Astrocyte (in vitro differentiated cells and primary cell): ENCODE measurements around the gene ESPNL. TPM values are rescaled to one million over a fixed set of nuclear protein-coding genes. Genes with fewer than 3 reads are reported as not detected.

Experiments
- DNase-seq: peaks from one replicate; pipeline ENCODE4 v3.0.0-alpha.2; 2010; ENCODE audit warnings: low read depth
- FAIRE-seq: peaks from 2 replicates; lab custom pipeline; 2011; peaks lifted over from hg19 to GRCh38; lab: Jason Lieb, UNC
- H2AFZ ChIP-seq: 2 replicates; pipeline ENCODE4 v1.6.0; 2012; ENCODE audit warnings: low read depth, low read length, inconsistent platforms
- H3K27ac ChIP-seq: 2 replicates; pipeline ENCODE4 v1.5.1; 2011; ENCODE audit warnings: low read depth, low read length, inconsistent platforms
- H3K27me3 ChIP-seq: 2 replicates; pipeline ENCODE4 v1.6.0; 2011; ENCODE audit warnings: low read length, inconsistent platforms; ENCODE audit not compliant: insufficient read depth
- H3K36me3 ChIP-seq: 2 replicates; pipeline ENCODE4 v1.5.1; 2011; ENCODE audit warnings: low read length, inconsistent platforms; ENCODE audit not compliant: insufficient read depth
- H3K4me1 ChIP-seq: 2 replicates; pipeline ENCODE4 v1.5.1; 2011; ENCODE audit warnings: low read length, inconsistent platforms; ENCODE audit not compliant: insufficient read depth
- H3K4me2 ChIP-seq: 2 replicates; pipeline ENCODE4 v1.6.0; 2012; ENCODE audit warnings: low read length, inconsistent platforms
- H3K4me3 ChIP-seq: 2 replicates; pipeline ENCODE4 v1.5.1; 2011; ENCODE audit warnings: low read depth, mild to moderate bottlenecking, low read length, inconsistent platforms; ENCODE audit not compliant: insufficient read depth
- H3K79me2 ChIP-seq: 2 replicates; pipeline ENCODE4 v1.6.0; 2012; ENCODE audit warnings: mild to moderate bottlenecking, low read length, inconsistent platforms; ENCODE audit not compliant: insufficient read depth
- H3K9ac ChIP-seq: 2 replicates; pipeline ENCODE4 v1.6.0; 2012; ENCODE audit warnings: mild to moderate bottlenecking, low read length, inconsistent platforms
- H3K9me3 ChIP-seq: 2 replicates; pipeline ENCODE4 v1.5.1; 2012; ENCODE audit warnings: low read depth, mild to moderate bottlenecking, low read length, inconsistent platforms; ENCODE audit not compliant: insufficient read depth
- H4K20me1 ChIP-seq: 2 replicates; pipeline ENCODE4 v1.6.0; 2012; ENCODE audit warnings: low read length, inconsistent platforms; ENCODE audit not compliant: insufficient read depth
- H3K27ac Mint-ChIP-seq: one replicate; pipeline ENCODE4 v1.8.0; 2021; ENCODE audit warnings: mild to moderate bottlenecking, mixed read lengths; ENCODE audit not compliant: unreplicated experiment
- H3K27me3 Mint-ChIP-seq: one replicate; pipeline ENCODE4 v1.8.0; 2021; ENCODE audit warnings: low read depth, mixed read lengths; ENCODE audit not compliant: unreplicated experiment
- H3K36me3 Mint-ChIP-seq: one replicate; pipeline ENCODE4 v1.8.0; 2021; ENCODE audit warnings: low read depth, mixed read lengths; ENCODE audit not compliant: unreplicated experiment
- H3K4me1 Mint-ChIP-seq: one replicate; pipeline ENCODE4 v1.8.0; 2021; ENCODE audit warnings: low read depth, mixed read lengths; ENCODE audit not compliant: unreplicated experiment
- H3K4me3 Mint-ChIP-seq: one replicate; pipeline ENCODE4 v1.8.0; 2021; ENCODE audit warnings: mild to moderate bottlenecking, moderate library complexity, mixed read lengths; ENCODE audit not compliant: unreplicated experiment
- H3K9me3 Mint-ChIP-seq: one replicate; pipeline ENCODE4 v1.8.0; 2021; ENCODE audit warnings: mild to moderate bottlenecking, mixed read lengths; ENCODE audit not compliant: unreplicated experiment
- EZH2 ChIP-seq: IDR thresholded peaks from 2 replicates; pipeline ENCODE4 v1.6.1; 2012; ENCODE audit warnings: mild to moderate bottlenecking, low read length, inconsistent platforms; ENCODE audit not compliant: insufficient read depth
- total RNA-seq: library from RNA; stranded (reverse); gene quantifications from 2 replicates; pipeline ENCODE4 v1.2.1, GENCODE V29; 2021
- TF ChIP-seq, protein P1 (sequence below): IDR thresholded peaks from 2 replicates; pipeline ENCODE4 v1.5.1; 2011; ENCODE audit warnings: low read depth, mild to moderate bottlenecking, inconsistent platforms, low read length, moderate library complexity; ENCODE audit not compliant: insufficient read depth

ESPNL gene
- total RNA-seq, 1 donor from 2014 or later = not detected

DNA sequence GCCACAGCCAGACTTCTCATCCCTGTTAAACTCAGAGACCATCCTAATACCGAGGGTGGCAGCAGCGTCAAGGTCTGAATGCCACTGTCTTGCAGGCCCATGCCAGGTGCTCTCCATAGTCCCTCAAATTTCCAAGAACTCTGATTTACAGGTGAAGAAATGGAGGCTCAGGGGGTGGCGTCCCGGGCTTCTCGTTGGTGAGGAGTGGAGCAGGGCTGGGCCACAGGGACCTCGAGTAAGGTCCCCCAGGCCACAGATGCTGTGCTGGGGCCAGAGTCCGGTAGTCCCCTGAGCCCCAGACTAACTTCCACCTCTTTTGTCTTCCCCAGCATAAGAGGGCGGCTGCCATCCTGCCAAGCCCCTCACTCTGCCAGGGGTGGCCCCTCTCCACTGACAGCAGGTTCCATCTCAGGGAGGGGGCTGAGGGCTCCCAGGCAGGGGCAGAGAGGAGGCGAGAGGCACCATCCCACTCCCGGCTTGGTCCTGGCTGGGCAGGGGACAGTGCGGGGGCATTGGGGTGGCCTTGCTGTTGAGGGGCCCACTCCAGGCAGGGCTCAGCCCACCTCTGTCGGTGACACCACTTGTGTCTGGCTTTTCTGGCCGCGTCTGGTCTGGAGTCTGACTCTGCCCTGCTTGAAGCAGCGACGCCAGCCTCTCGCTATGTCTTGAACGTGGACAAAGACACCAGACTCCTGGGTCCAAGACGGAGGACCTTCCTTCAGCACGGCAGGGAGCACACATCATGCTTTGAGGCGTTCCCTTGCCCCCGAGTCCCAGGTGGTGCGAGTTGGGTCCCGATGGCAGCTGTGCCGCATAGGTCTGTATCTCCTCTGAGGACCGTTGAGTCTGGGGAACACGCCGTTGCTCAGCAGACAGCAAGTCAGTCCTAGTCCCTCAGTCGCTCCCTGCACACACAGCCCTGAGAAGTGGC, 22.4 kb downstream of the ESPNL start:
- H3K4me1 ChIP-seq = peaks cover under 1% of the 10 kb centered on the region
- FAIRE-seq = no peak
- TF ChIP-seq, protein P1, sequence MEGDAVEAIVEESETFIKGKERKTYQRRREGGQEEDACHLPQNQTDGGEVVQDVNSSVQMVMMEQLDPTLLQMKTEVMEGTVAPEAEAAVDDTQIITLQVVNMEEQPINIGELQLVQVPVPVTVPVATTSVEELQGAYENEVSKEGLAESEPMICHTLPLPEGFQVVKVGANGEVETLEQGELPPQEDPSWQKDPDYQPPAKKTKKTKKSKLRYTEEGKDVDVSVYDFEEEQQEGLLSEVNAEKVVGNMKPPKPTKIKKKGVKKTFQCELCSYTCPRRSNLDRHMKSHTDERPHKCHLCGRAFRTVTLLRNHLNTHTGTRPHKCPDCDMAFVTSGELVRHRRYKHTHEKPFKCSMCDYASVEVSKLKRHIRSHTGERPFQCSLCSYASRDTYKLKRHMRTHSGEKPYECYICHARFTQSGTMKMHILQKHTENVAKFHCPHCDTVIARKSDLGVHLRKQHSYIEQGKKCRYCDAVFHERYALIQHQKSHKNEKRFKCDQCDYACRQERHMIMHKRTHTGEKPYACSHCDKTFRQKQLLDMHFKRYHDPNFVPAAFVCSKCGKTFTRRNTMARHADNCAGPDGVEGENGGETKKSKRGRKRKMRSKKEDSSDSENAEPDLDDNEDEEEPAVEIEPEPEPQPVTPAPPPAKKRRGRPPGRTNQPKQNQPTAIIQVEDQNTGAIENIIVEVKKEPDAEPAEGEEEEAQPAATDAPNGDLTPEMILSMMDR = no peak
- no peak for TF ChIP-seq EZH2

DNA sequence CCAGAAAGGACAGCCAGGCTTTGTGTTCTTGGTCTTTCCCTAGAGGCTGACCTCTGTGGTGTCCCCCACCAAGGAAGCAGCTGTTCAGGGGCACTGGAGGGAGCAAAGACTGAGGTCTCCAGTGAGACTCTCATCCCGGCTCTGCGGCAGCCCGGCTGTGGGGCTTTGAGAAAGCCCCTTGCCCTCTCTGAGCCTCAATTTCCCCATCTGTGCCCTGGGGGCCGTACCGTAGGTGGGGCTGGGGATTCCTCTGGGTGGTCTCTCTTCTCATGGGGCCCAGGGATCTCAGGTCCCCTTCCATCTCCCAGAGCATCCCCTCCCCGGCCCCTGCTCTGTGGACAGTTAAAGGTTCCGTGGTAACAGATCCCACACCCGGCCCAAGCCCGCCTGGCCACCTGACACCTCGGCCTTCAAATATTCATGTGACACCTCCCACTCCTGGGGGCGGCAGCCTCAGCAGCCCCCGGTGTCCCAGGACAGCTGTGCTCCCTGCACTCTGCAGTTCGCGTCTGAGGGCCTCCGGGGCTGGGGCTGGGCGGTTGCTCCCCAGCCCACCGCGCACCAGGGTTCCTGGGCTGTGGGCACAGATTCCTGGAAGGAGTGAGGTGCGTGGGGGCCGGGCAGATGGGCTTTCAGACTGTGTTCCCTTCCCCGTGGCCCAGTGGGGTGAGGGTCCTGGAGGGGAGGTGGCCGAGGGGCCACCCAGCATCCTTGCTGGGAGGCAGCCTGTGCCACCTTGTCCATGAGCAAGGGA, 23.3 kb downstream of the ESPNL start:
- DNase-seq = no peak
- Histone ChIP-seq H3K9ac (no peak overlapping the region), H3K27ac (no peak overlapping the region), H3K4me3 (no peak overlapping the region), H3K9me3 (peaks cover 4% of the 10 kb centered on the region), H3K4me1 (no peaks in the 10 kb centered on the region), H3K4me2 (no peak overlapping the region), H3K79me2 (no peaks in the 10 kb centered on the region), H3K27me3 (peaks cover 2% of the 10 kb centered on the region), H4K20me1 (no peaks in the 10 kb centered on the region), H3K36me3 (no peaks in the 10 kb centered on the region), H2AFZ (no peak overlapping the region)
- Mint-ChIP-seq H3K27ac (no peak overlapping the region), H3K4me3 (no peak overlapping the region), H3K9me3 (no peaks in the 10 kb centered on the region), H3K27me3 (peaks cover 8% of the 10 kb centered on the region), H3K36me3 (no peaks in the 10 kb centered on the region), H3K4me1 (no peaks in the 10 kb centered on the region)
- TF ChIP-seq EZH2 = no peak
- TF ChIP-seq, protein P1 = no peak
- FAIRE-seq = no peak

More for the DNA sequence above, 22.4 kb downstream of the ESPNL start:
- Mint-ChIP-seq H3K9me3 (peaks cover under 1% of the 10 kb centered on the region), H3K27ac (no peak overlapping the region), H3K4me3 (no peak overlapping the region), H3K27me3 (peaks cover 12% of the 10 kb centered on the region), H3K36me3 (no peaks in the 10 kb centered on the region), H3K4me1 (no peaks in the 10 kb centered on the region)
- no peak overlapping the region for H3K9ac ChIP-seq
- H4K20me1 ChIP-seq = no peaks in the 10 kb centered on the region
- no peaks in the 10 kb centered on the region for H3K79me2 ChIP-seq
- no peak overlapping the region for H3K4me2 ChIP-seq
- peaks cover 4% of the 10 kb centered on the region for H3K9me3 ChIP-seq
- H2AFZ ChIP-seq = no peak overlapping the region
- no peaks in the 10 kb centered on the region for H3K36me3 ChIP-seq
- H3K4me3 ChIP-seq = no peak overlapping the region
- DNase-seq = no peak
- peaks cover 5% of the 10 kb centered on the region for H3K27me3 ChIP-seq
- H3K27ac ChIP-seq = no peak overlapping the region
